Liver (tissue), 3 donors: ENCODE measurements around the gene REPS2.

Experiments
- ATF3 ChIP-seq: IDR thresholded peaks from 2 replicates; pipeline ENCODE4 v1.6.1; 2016; ENCODE audit warnings: antibody characterized with exemption
- FOXA1 ChIP-seq: IDR thresholded peaks from 2 replicates; pipeline ENCODE4 v1.6.1; 2016; ENCODE audit warnings: antibody characterized with exemption
- GABPA ChIP-seq, 2 donors: IDR thresholded peaks in 1 of 2; conservative IDR thresholded peaks in 1 of 2; 2 replicates each; pipeline ENCODE4 v1.6.1; 2016; ENCODE audit warnings: antibody characterized with exemption in 2 of 2, mild to moderate bottlenecking in 1 of 2, moderate library complexity in 1 of 2
- JUND ChIP-seq, 2 donors: IDR thresholded peaks; 2 replicates each; pipeline ENCODE4 v1.6.1; 2016; ENCODE audit warnings: antibody characterized with exemption in 2 of 2
- NR2F2 ChIP-seq: IDR thresholded peaks from 2 replicates; pipeline ENCODE4 v1.6.1; 2016; ENCODE audit warnings: antibody characterized with exemption
- RAD21 ChIP-seq, 2 donors: IDR thresholded peaks; 2 replicates each; pipeline ENCODE4 v1.6.1; 2016; ENCODE audit warnings: antibody characterized with exemption in 2 of 2, mild to moderate bottlenecking in 2 of 2
- REST ChIP-seq: IDR thresholded peaks from 2 replicates; pipeline ENCODE4 v1.6.1; 2016; ENCODE audit warnings: antibody characterized with exemption, mild to moderate bottlenecking
- RXRA ChIP-seq, 2 donors: IDR thresholded peaks; 2 replicates each; pipeline ENCODE4 v1.6.1; 2017 to 2018; ENCODE audit warnings: antibody characterized with exemption in 2 of 2, mild to moderate bottlenecking in 1 of 2
- SP1 ChIP-seq: IDR thresholded peaks from 2 replicates; pipeline ENCODE4 v1.6.1; 2018; ENCODE audit warnings: antibody characterized with exemption, mild to moderate bottlenecking
- TAF1 ChIP-seq: conservative IDR thresholded peaks from 2 replicates; pipeline ENCODE4 v1.6.1; 2016; ENCODE audit warnings: antibody characterized with exemption, mild to moderate bottlenecking
- YY1 ChIP-seq: IDR thresholded peaks from 2 replicates; pipeline ENCODE4 v1.6.1; 2016; ENCODE audit warnings: antibody characterized with exemption, mild to moderate bottlenecking
- ZBTB33 ChIP-seq: IDR thresholded peaks from 2 replicates; pipeline ENCODE4 v1.6.1; 2016; ENCODE audit warnings: antibody characterized with exemption
- TF ChIP-seq, protein P1 (sequence below): fragments of 150-350 bp; IDR thresholded peaks from 2 replicates; pipeline ENCODE4 v1.5.1; 2017; ENCODE audit warnings: improper control_type of control experiment, low read depth, low read length; ENCODE audit not compliant: missing input control
- TF ChIP-seq, protein P2 (sequence below): IDR thresholded peaks from 2 replicates; pipeline ENCODE4 v1.6.1; 2016; ENCODE audit warnings: antibody characterized with exemption
- donor health status: healthy.
- donor health status: healthy.

GRCh38 chrX:16930392-16930791, 16.1 kb upstream of the REPS2 start:
- TF ChIP-seq, protein P1, sequence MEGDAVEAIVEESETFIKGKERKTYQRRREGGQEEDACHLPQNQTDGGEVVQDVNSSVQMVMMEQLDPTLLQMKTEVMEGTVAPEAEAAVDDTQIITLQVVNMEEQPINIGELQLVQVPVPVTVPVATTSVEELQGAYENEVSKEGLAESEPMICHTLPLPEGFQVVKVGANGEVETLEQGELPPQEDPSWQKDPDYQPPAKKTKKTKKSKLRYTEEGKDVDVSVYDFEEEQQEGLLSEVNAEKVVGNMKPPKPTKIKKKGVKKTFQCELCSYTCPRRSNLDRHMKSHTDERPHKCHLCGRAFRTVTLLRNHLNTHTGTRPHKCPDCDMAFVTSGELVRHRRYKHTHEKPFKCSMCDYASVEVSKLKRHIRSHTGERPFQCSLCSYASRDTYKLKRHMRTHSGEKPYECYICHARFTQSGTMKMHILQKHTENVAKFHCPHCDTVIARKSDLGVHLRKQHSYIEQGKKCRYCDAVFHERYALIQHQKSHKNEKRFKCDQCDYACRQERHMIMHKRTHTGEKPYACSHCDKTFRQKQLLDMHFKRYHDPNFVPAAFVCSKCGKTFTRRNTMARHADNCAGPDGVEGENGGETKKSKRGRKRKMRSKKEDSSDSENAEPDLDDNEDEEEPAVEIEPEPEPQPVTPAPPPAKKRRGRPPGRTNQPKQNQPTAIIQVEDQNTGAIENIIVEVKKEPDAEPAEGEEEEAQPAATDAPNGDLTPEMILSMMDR = no peak
- TF ChIP-seq, protein P2, sequence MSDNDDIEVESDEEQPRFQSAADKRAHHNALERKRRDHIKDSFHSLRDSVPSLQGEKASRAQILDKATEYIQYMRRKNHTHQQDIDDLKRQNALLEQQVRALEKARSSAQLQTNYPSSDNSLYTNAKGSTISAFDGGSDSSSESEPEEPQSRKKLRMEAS = no peak
- no peak for TF ChIP-seq RXRA (IDR thresholded peaks at IDR 0.05)
- TF ChIP-seq RAD21 (IDR thresholded peaks at IDR 0.05) = no peak
- TF ChIP-seq REST = no peak
- no peak for TF ChIP-seq GABPA (IDR thresholded peaks at IDR 0.05 in 1 of 2, conservative IDR thresholded peaks at IDR 0.05 in 1 of 2)
- TF ChIP-seq ZBTB33 = no peak
- TF ChIP-seq ATF3 = no peak
- no peak for TF ChIP-seq TAF1
- TF ChIP-seq YY1 = no peak
- no peak for TF ChIP-seq SP1
- no peak for TF ChIP-seq JUND (IDR thresholded peaks at IDR 0.05)
- TF ChIP-seq FOXA1 = no peak
- TF ChIP-seq NR2F2 = no peak
